Measurements from ENCODE around the gene PRKRA. TPM values are rescaled to one million over a fixed set of nuclear protein-coding genes. Genes with fewer than 3 reads are reported as not detected.
"Not testable (repeated sequence)": the region's sequence is repeated elsewhere in the genome, so short reads cannot be mapped to it uniquely, and the experiment has no call there.

The PRKRA gene
- 49.4 and 50.7 TPM in 2 replicates for total RNA-seq

DNA sequence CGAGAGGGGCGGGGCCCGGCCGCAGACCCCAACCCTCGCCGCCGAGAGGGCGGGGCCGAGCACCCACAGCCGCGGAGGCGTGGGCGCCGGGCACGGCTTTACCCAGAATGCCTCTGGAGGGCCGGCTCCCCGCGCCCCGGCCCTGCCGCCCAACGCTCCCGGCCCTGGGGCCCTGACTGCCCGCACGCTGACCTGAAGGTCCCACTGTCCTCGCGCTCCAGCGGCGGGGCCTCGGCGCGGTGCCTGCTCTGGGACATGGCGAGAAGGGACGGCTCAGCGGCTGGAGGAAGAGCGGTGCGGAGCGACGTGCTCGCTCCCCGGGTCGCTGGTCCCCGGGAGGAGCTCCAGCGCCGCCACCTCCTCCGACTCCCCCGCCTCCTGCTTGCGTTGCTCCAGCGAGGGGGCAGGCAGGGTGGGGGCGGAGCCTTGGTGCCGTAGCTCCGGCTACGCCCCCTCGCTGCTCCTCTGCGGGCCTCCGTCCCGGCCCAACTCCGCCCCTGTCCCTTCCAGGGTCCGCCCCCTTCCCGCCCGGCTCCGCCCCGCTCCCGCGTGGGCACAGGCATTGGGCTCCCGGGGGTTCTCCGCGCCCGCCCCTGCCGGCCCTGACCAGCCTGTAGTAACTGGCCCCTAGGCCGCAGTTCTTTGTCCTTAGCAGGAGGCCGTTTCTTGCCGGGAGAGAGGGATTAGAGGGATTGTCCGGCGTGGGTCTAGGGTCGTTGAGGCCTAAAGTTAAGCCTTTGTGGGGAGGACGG lies at the start of gene PRKRA, which contains the start of gene PJVK:
Gene PRKRA, minus strand, starts transcription at position 402 of the 752 bp plus-strand sequence. Its CDS starts 145 bp downstream, at position 257.
Gene PJVK, plus strand, starts transcription at position 605 of the 752 bp plus-strand sequence. CDS start 2,032 bp downstream, outside the sequence.
- intact Hi-C loops (cut with micrococcal nuclease): loop anchor here (1.0 to 2.0 kb wide), 7 partner anchors 27 to 1556 kb away; partner anchors contain the start of genes CWC22, FKBP7, OSBPL6 and RBM45

DNA sequence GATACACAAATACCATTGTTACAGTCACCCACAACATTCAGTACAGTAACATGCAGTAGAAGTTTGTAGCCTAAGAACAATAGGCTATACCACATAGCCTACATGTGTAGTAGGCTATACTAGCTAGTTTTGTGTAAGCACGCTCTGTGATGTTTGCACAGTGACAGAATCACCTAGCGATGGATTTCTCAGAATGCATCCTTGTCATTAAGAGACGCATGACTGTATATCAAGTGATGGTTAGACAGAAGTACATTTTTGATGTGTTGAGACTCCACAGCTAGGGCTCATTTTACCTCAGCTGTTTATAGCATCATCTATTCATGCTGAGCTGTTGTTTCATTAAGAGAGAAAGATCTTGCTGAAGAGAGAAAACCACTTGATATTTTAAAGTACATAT lies 48.7 kb upstream of the PRKRA start:
- intact Hi-C loops (cut with micrococcal nuclease): no loop called here

DNA sequence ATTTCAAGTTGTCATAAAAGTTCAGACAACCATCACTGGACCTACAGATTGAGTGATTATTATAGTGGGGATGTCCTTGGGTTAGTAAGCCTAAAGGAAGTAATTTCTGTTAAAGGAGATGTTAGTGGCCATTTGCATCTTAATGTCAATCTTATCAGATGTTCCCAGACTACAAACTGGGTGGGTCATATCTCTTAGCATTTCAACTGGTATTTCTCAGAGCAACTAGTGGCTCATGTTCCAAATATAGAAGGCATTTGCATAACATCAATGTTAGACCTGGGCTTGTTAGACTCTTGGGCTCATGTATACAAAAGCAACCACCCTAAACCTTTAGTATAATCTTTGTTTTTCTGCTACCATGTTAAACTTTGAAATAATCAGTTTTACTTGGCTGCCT lies 47.2 kb upstream of the PRKRA start:
- intact Hi-C loops (cut with micrococcal nuclease): no loop called here

DNA sequence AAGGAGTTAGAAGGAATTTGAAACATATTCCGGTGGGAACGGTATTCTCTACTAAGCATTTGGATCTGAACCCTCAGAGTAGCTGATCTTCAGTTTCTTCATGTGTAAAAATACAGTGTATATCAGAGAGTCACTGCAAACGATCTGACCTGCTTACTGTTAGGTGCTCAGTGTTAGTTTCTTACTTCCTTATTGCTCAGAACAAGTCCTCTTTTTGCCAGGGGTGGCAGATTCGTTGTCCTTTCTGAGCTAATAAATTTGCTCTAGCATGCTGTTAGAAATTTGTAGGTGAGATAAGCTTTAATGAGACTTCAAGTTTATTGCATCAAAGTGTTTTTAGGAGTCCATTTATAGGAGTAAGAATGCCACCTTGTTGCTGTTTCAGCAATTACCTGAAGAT lies 45.1 kb upstream of the PRKRA start:
- intact Hi-C loops (cut with micrococcal nuclease): no loop called here

DNA sequence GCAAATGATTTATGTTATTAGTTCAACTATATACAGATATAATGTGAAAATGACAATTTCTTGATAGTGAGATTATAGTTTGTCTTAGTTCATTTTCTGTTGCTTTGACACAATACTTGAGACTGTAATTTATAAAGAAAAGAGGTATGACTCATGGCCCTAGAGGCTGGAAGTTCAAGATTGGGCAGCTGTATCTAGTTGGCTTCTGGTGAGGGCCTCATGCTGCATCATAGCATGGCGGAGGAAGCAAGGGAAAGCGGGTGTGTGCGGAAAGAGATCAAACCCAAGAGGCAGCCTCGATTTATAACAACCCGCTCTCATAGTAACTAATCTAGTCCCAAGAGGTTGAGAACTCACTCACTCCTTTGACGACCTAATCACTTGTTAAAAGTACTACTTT lies 40.6 kb upstream of the PRKRA start:
- intact Hi-C loops (cut with micrococcal nuclease): no loop called here

DNA sequence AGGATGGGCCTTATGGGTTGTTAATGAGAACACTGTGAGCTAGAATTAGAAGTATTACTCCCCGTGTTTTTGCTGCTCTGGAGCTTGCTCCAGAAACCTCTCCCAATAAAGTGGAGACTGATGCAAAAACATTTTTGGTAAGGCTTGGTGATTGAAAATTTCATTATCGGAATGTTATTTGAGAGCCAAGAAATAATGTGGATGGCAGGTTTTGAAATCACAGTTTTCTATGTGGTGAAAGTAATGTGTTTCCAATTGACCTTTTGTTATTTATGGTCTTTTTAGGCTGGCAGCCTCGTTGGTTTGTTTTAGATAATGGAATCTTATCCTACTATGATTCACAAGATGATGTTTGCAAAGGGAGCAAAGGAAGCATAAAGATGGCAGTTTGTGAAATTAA lies 34.4 kb upstream of the PRKRA start:
- intact Hi-C loops (cut with micrococcal nuclease): no loop called here

DNA sequence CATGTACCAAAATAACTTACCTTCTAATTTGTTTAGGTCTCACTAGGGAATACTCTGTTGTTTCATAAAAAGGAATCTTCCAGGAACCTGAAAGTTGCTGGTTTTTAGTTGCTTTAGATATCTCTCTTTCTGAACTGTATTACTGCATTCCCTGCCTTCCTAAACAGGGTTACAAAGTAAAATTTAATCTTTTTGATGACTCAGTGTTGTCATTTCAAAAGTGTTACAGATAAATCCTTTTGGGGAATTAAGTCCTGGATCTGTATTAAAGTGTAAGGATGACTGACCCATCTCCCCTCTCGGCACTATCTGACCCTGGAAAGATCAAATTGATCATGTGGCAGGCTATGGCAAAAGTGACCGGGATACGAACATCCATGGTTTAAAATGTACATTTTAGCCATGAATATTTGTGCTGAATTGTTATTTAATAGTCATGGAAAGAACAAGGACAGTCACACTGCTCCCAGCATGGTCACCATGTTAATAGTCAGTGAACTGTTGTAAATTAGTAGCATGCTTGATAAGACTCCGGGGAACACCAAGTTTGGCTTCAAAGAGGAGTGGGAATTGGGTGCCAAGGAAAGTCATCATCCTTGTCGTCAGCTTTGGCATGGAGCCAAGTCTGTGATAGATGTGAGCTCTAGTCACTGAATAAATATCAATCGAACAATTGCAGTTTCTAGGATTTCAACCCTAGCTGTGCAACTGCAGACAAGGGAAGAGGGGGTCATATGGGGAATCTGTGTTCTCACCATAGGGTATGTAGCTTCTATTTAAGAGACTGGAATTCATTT lies 33.5 kb upstream of the PRKRA start:
- intact Hi-C loops (cut with micrococcal nuclease): no loop called here

DNA sequence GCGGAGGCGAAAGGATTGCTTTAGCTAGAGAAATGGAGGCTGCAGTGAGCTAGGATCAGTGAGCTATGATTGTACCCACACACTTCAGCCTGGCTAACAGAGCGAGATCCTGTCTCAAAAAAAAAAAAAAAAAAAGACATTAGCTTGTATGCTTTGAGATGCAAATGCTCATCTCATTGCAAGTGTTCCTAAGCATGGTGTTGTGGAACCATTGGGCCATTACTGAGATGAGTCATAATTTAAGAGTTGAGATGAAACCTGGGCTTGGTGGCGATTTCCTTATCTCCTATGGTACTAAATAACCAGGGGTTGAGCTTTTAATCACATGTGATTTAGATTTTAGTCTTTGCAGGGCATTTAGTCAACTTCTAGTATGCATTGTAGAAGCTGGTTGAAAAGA lies 31.5 kb upstream of the PRKRA start:
- intact Hi-C loops (cut with micrococcal nuclease): no loop called here

DNA sequence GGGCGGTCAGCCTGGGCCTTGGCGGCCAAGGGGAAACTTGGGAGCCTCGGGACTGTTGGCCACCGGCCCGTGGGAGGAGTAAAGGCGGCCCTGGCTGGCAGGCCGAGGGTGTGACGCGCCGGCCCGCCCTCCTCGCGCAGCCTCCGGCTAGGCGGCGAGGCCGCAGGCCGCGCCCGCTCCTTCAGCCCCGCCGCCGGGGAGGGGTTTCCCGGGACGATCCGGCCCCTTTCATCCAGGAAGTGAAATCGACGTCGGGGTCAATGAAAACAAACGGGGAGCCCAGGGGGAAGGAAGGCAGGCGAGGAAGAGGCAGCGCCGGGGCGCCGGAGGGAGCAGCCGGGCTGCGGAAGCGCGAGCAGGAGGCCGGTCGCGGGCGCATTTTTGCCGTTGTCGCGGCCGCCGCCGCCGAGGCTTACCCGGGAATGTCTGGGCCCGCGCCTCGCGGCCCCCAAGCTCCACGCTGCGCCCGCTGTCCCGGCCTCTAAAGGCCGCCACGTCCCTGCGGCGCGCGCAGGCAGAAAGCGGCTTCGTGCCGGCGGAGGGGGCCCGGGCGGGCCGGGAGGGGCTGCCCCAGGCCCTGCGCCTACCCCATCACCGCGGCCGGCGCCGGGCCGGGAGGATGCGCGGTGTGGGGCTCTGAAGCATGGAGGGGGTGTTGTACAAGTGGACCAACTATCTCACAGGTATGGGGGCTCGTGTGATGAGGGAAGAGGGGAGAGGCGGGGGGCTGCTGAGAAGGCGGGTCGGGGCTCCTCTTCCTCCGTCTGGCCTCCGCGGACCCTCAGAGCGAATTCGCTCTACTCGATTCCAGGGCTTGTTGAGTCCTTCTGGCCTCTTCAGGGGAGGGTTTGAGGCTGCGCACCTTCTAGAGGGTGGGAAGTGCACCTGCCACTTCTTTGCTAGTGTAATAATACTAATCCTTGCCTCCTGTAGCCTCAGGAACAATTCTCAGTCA lies 29.5 kb upstream of the PRKRA start, which contains the start of gene PLEKHA3:
Gene PLEKHA3, plus strand, starts transcription at position 231 of the 955 bp plus-strand sequence. Its CDS starts 413 bp downstream, at position 644.
- intact Hi-C loops (cut with micrococcal nuclease): loop anchor here (1.0 kb wide), 1 partner anchor 43 kb away; no protein-coding TSS in a partner anchor

DNA sequence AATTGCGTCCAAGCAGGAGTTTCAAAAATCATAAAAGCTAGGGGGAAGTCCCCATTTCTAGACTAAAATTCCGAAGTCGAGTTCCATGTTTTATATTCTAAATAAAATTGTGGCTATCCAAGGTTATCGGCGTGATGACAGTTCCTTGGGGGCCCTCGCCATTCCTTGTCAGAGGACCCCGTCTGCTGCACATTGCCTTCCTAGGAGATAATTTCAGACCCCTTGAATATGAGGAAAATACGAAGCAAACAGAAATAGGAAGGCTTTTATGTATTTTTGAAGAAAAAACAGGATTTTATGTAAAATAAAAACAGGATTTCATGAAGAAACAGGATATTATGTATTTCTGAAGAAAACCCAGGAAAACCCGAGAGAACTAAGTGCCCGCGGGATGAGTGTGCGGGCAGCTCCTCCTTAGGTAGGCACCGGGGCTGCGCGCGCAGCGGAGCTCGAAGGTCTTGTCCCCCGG lies 28.8 kb upstream of the PRKRA start:
- intact Hi-C loops (cut with micrococcal nuclease): loop anchor here (1.0 kb wide), 2 partner anchors 44 to 366 kb away; no protein-coding TSS in a partner anchor

DNA sequence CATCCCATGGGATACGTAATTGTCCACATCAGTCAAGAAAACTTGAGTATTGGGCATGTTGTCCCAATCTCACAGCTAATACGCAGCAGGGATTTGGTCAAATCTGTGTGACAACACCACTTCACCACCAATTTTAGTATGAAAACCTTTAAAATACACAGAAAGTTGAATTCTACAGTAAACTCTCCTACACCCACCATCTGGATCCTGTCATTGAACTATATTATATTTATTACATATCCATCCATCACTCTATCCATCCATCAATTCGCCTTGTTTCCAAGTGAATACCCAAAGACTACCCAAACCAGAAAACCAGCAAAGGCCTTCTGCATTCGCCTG lies 28.3 kb upstream of the PRKRA start:
- intact Hi-C loops (cut with micrococcal nuclease): loop anchor here (1.0 kb wide), 1 partner anchor 366 kb away; no protein-coding TSS in a partner anchor

DNA sequence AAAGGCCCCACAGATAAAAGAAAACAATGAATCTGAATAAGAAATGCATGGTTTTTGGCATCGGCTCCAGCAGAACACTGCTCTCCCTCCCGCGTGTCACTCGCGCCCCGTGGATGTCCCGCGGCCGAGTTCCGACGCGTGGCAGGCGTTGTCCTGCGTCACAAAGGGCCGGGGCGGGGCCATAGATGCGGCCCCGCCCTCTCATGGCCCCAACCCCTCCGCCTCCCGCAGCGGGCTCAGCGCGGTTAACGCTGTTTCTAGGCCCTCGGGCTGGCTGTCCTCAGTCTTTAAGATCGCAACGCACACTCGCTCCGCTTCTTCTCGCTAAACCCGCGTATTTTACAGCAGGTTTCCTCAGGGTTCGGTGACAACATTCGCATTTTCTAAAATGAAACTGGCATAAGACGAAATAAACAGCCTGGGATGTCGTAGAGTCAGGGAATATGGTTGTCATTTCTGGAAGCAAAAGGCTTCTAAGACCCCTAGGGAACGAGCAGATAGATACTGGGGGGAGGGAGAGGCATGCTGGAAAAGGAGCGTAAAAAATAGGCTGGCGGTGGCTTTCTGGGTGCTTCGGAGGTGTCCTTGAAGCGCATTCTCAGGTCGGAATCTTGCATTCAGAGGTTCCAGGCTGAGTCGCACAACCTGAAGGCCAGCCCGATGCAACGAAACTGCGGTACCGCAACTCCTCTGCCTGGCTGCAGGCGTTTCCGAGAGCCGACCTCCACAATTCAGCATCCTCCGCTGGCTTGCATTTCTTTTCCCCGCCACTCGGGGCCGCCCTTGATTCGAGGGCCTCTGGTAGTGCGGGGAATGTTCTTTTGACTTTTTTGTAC lies 27.7 kb upstream of the PRKRA start, which contains the start of gene FKBP7:
Gene FKBP7, minus strand, starts transcription at position 162 of the 836 bp plus-strand sequence. Its CDS starts 101 bp downstream, at position 61.
- intact Hi-C loops (cut with micrococcal nuclease): loop anchor here (1.0 kb wide), 3 partner anchors 27 to 365 kb away; partner anchors contain the start of genes PJVK and PRKRA

DNA sequence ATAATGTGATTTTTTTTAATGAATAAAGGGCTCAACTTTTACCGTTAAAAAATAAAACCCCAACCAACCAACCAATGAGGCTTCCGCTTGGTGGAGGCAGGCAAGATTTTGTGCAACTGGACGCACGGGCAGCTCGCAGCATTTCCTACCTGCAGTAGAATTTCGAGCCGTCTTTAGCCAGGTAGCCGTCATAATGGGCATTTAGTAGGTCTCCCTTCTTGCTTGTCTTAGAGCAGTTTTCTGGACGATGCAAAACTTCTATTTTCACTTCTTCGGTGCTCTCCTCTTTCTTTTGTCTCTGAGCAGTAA lies 27.1 kb upstream of the PRKRA start:
- intact Hi-C loops (cut with micrococcal nuclease): loop anchor here (1.0 kb wide), 2 partner anchors 27 to 64 kb away; partner anchors contain the start of genes PJVK and PRKRA

DNA sequence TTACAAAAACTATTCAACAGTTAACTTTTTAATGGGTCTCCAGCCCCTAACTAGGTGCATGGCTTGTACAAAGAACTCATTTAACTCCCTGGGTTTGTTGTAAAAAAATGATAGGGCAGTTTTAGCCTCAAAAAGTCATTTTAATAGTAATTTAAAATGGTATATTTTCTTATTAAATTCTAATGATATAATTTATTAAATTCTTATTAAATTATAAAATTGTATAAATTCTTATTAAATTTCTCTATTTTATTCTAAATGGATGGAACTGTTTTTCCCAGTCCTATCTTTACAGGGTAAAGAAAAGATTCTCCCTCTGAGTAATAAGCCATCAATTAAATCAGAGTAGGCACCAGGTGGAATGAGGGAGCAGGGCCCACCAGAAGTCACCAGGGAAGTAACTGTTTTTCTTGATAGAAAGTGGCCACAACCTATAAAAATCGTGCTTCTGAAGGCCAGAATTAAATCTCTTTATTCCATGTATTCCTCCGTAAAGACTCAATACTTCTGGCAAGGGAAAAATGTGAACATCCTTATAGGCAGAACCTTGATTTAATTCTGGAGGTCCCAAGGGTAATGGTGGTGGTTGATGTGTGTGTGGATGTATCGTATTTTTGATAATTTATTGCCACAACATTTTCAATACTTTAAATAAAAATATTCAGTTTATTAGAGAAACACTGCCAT lies 26.6 kb upstream of the PRKRA start:
- intact Hi-C loops (cut with micrococcal nuclease): loop anchor here (1.0 kb wide), 2 partner anchors 26 to 63 kb away; partner anchors contain the start of genes PJVK and PRKRA

DNA sequence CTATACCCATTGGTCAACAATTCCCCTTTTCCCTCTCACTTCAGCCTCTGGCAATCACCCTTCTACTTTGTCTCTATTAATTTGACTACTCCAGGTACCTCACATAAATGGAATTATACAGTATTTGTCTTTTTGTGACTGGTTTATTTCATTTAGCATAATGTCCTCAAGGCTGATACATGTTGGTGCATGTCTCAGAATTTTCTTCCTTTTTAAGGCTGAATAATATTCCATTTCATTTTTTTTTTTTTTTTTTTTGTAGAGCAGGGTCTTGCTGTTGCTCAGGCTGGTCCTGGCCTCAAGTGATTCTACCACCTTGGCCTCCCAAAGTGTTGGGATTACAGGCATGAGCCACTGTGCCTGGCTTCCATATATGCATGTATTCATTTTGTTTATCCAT lies 25.5 kb upstream of the PRKRA start:
- intact Hi-C loops (cut with micrococcal nuclease): no loop called here

DNA sequence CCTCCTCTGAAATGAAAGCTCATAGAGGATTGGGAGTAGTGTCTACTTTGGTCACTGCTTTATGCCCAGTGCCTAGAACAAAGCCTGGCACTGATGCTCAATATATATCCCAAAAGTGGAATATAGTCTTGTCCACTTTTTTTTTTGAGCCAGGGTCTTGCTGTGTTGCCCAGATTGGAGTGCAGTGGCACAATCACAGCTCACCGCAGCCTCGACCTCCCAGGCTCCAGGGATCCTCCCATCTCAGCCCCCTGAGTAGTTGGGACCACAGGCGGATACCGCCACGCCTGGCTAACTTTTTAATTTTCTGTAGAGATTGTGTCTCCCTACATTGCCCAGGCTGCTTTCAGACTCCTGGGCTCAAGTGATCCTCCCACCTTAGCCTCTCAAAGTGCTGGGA lies 23.6 kb upstream of the PRKRA start:
- intact Hi-C loops (cut with micrococcal nuclease): no loop called here

DNA sequence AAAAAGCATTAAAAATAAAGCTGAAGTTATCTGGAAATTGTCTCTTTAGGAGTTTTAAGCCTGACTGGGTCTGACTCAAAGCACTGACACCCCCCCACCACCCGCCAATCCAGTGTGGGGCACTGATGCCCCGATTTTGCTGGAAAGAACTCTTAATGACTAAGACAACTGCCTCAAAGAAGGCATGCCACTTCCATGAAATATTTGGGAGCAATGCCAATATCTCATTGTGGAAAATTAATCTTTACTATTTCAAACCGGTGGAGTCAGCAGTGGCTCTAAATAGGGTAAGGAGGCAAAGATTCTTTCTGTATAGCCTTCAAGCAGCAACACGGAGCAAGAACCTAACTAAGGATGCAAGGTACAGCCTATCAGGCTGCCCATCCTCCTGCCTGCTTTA lies 23.0 kb upstream of the PRKRA start:
- intact Hi-C loops (cut with micrococcal nuclease): no loop called here

DNA sequence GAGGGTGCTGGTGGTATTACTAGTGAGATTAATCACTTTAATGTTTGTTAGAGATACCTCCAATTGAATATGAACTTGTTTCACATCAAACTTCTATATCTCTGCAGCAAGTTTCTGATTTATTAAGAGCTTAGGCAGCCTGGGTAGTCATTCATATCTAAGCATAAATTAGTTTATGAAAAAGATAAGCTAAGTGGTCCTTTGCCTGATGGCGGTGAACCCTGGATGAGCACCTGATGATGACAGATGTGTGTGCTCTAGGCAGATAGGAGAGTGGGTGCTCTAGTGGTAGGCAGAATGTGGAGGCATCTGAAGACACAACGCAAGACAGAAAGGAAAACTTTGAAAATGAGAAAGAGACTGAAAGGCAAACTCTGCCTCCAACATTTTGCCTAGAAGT lies 22.4 kb upstream of the PRKRA start:
- intact Hi-C loops (cut with micrococcal nuclease): no loop called here

DNA sequence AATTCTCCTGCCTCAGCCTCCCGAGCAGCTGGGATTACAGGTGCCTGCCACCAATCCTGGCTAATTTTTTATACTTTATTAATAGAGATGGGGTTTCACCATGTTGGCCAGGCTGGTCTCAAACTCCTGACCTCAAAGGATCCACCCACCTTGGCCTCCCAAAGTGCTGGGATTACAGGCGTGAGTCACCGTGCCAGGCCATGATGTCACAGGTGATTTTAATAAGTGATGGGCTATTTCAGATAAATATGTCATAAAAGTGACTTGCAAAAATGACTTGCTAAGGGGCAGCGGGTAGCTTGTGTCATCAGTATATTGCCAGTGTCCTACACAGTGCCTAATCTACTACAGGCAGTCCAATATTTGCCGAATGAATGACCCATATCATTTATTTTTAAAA lies 20.3 kb upstream of the PRKRA start:
- intact Hi-C loops (cut with micrococcal nuclease): not testable (repeated sequence)

Measured in T-helper 2 cell treated with Interferon-gamma antibody and Interleukin-4, amounts not matched to agents 100 ng/mL and 5 ng/mL, for 36 hours (primary cell).